GM06990 (cell line): ENCODE results near the gene MAN1B1.
A peak's percentile ranks its signal among the peaks of the same experiment; 100 is the strongest.

Experiments used
- DNase-seq: peaks from one replicate; pipeline ENCODE4 v3.0.0-alpha.2; 2011; ENCODE audit not compliant: insufficient read length; ENCODE audit errors: extremely low read depth
- H3K27me3 ChIP-seq: replicated peaks from 2 replicates; pipeline ENCODE4 v1.6.0; 2011; ENCODE audit warnings: low read length; ENCODE audit not compliant: control insufficient read depth, insufficient read depth
- H3K36me3 ChIP-seq: 2 replicates; pipeline ENCODE4 v1.5.1; 2011; ENCODE audit warnings: low read length; ENCODE audit not compliant: control insufficient read depth, insufficient read depth
- H3K4me3 ChIP-seq: replicated peaks from 2 replicates; pipeline ENCODE4 v1.5.1; 2011; ENCODE audit warnings: low read depth, mild to moderate bottlenecking, control low read depth, low read length
- TF ChIP-seq, protein P1 (sequence below): IDR thresholded peaks from 2 replicates; pipeline ENCODE4 v1.5.1; 2011; ENCODE audit warnings: low read length, control low read depth, mild to moderate bottlenecking, inconsistent platforms; ENCODE audit not compliant: insufficient read depth, poor library complexity, severe bottlenecking

MAN1B1 gene

DNA sequence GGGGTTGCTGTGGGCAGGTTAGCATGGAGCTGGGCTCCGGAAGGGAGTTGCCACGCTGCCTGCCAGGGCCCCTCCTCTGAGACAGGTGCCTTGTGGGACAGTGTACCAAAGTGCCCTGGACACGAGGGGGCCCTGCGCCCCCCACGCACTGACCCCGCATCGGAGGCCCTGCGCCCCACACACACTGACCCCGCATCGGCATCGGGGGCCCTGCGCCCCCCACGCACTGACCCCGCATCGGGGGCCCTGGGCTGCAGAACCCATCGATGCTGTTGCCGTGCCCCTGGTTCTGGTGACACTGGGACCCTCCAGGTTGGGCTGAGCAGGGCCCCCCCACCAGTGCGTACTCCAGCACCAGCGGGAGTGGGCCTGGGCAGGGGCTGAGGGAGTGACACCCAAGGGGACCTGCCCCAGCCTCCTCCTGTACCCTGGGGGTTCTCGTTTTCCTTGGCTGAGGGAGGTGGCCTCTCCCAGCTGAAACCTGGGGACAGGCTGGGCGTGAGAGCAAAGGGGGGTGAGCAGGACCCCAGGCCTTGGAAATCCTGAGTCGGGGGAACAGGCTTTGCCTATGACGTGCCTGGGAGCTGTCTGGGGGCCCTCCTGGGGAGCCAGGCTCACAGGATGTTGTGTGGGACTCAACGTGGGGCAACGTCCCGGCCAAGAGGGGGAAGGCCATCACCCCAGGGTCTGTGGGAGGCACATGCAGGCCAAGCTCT, 23.3 kb upstream of the MAN1B1 start:
- Histone ChIP-seq H3K36me3 (no peaks in the 10 kb centered on the region; the same call in none of the 2 replicates), H3K4me3 (no peak overlapping the region), H3K27me3 (no peaks in the 10 kb centered on the region)
- TF ChIP-seq, protein P1, sequence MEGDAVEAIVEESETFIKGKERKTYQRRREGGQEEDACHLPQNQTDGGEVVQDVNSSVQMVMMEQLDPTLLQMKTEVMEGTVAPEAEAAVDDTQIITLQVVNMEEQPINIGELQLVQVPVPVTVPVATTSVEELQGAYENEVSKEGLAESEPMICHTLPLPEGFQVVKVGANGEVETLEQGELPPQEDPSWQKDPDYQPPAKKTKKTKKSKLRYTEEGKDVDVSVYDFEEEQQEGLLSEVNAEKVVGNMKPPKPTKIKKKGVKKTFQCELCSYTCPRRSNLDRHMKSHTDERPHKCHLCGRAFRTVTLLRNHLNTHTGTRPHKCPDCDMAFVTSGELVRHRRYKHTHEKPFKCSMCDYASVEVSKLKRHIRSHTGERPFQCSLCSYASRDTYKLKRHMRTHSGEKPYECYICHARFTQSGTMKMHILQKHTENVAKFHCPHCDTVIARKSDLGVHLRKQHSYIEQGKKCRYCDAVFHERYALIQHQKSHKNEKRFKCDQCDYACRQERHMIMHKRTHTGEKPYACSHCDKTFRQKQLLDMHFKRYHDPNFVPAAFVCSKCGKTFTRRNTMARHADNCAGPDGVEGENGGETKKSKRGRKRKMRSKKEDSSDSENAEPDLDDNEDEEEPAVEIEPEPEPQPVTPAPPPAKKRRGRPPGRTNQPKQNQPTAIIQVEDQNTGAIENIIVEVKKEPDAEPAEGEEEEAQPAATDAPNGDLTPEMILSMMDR = no peak
- no peak for DNase-seq

DNA sequence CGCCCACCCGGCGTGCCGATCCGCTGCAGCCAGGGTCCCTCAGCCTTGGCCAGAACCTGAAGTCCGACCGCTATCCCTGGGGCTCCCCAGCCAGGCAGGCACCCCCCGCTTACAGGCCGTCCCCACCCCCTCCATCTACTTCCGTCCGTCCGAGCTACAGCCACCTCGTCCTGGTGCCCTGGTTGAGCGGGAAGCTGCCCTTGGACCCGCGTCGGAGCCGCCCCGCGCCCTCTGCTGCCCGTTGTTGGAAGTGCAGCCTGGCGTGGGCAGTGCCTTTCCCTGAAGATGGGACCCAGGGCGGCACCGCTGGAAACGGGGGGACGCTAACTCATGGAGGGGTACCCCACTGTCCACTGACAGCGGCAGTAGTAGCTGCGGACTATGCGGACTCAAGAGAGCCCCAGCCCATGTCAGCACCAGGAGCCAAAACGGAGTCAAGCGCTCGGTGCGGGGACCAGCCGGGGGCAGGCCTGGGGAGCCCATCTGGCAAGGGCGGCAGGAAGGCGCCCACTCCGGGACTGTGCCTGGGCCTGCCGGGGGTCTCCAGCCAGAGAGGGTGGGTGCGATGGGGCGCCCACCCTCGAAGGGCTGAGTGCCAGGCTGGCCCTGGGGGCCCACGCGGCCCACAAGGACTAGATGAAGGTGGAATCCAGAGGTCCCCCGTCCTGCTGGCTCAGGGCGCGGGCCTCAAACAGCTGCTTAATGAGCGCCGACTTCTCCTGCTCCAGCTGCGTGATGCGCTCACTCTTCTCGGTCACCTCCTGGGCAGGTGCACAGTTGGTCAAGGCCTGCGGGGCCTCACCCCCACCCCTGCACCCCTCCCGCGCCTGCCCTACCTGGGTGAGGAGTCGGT, 22.5 kb upstream of the MAN1B1 start:
- Histone ChIP-seq H3K27me3 (no peaks in the 10 kb centered on the region), H3K36me3 (no peaks in the 10 kb centered on the region; the same call in none of the 2 replicates), H3K4me3 (no peak overlapping the region)
- peak; percentile 65 for DNase-seq
- TF ChIP-seq, protein P1 = peak; percentile 97

DNA sequence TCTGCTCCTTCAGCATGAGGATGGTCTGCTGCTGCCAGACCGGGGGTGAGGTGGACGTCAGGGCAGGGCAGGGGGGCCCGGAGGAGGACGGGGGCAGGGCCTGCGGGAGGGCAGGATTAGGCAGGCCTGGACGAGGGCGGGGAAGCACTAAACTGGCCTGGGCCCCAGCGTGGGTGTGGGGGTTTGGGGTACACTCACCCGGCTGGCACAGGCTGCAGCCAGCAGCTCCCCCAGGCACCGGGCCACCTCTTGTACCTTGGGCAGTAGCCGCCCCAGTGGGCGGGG, 22.0 kb upstream of the MAN1B1 start:
- DNase-seq = no peak
- H3K27me3 ChIP-seq = no peaks in the 10 kb centered on the region
- TF ChIP-seq, protein P1 = no peak
- H3K36me3 ChIP-seq = no peaks in the 10 kb centered on the region; the same call in none of the 2 replicates
- no peak overlapping the region for H3K4me3 ChIP-seq

DNA sequence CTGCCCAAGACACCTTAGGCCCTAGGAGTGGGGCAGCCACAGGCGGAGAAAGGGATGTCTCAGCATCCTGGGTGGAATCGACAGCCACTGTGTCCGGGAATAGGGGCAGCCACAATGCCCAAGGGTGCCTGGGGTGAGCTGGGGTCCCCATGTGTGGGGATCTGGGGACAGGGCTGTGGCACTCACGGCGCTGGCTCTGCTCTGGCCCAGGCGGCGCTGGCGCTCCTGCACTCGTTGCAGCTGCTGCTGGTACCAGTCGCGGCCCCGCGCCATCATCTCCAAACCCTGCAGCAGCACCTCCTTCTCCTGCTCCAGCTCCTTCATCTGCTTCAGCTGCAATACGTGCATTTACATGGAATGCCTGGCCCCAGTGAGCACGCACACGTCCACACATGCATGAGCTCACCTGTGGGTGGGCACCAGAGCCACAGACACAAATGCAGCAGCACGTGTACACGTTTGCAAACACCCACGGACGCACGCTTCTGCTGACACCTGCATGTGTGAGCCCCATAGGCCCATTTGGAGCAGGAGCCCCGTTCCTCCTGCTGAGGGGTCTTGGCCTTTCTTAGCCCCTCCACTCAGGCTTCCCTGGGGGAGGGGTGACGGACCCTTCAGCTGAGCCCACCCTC, 21.3 kb upstream of the MAN1B1 start:
- Histone ChIP-seq H3K36me3 (no peaks in the 10 kb centered on the region; the same call in none of the 2 replicates), H3K4me3 (no peak overlapping the region), H3K27me3 (no peaks in the 10 kb centered on the region)
- no peak for DNase-seq
- TF ChIP-seq, protein P1 = no peak

DNA sequence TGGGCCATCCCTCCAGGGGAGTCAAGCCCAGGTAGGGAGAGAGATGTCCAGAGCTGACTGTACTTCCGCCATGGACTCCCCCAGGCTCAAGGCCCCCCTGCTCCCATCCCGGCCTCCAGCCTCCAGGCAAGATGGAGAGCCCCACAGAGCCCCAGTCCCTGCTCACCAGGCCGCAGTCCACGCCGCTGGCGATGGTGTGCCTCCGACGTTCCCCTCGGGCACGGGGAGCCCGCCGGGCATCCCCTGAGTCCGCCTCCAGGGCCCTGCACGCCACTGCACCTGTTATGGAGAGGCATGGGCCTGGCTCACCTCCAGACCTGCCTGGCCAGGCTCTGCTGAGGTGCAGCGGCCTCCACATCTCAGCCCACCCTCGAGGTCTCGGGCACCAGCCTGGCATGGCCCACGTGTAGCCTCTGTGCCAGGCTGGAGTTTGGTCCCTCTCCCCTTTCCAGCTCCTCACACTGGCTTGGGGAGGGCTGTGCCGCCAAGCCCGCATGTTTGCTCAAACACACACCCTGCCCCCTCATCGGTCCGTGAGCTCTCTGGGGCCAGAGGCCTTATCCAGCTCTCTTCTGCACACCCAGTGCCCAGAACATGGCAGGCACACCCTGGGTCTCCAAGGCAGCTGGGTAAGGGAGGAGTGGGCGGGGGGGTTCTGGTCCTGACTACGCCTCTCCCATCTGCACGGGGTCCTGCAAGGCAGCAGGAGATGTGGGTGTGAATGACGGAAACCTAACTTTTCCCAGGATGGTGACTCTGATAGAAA, 20.5 kb upstream of the MAN1B1 start:
- DNase-seq = no peak

More for the DNA sequence above, 20.5 kb upstream of the MAN1B1 start:
- Histone ChIP-seq H3K4me3 (no peak overlapping the region), H3K36me3 (no peaks in the 10 kb centered on the region; the same call in none of the 2 replicates), H3K27me3 (no peaks in the 10 kb centered on the region)
- TF ChIP-seq, protein P1 = no peak
